IMR-90 (cell line): ENCODE data around the gene PMPCA. TPM values are rescaled to one million over a fixed set of nuclear protein-coding genes. Genes with fewer than 3 reads are reported as not detected.

Experiments
- ATAC-seq: fragments of 200-7000 bp; cut with Tn5 transposase; 2 replicates; pipeline ENCODE4 v1.9.1; 2020; ENCODE audit warnings: low read depth, mild to moderate bottlenecking, moderate library complexity
- BruUV-seq: library from RNA; stranded (reverse); fragments of 400-500 nt; replicated peaks from 2 replicates; lab custom pipeline; 2021; lab: Mats Ljungman, UMichigan
- CTCF ChIA-PET: fragments of 300-600 bp; formaldehyde crosslinking; extraction: SDS; loops from one replicate; lab custom pipeline; 2021; ENCODE audit warnings: antibody characterized with exemption; lab: Yijun Ruan, JAX
- POLR2A ChIA-PET: fragments of 300-600 bp; sonication (Branson Sonifier 250); formaldehyde crosslinking; loops from one replicate; lab custom pipeline; 2022; ENCODE audit warnings: antibody characterized with exemption; ENCODE audit not compliant: unreplicated experiment; lab: Charles Lee
- DNase-seq: peaks from one replicate; pipeline ENCODE4 v3.0.0; 2013
- H2AFZ ChIP-seq: replicated peaks from 2 replicates; pipeline ENCODE3; 2013; ENCODE audit warnings: low read length, mild to moderate bottlenecking; ENCODE audit not compliant: poor library complexity
- H2AK5ac ChIP-seq: 2 replicates; pipeline ENCODE4 v1.6.1; 2013; ENCODE audit warnings: low read depth, low read length, inconsistent platforms
- H2AK9ac ChIP-seq: replicated peaks from 2 replicates; pipeline ENCODE3; 2013; ENCODE audit warnings: mild to moderate bottlenecking, low read depth, low read length, moderate library complexity; ENCODE audit not compliant: poor library complexity
- H2BK120ac ChIP-seq: 2 replicates; pipeline ENCODE4 v1.6.1; 2013; ENCODE audit warnings: low read depth, low read length, inconsistent platforms
- H2BK15ac ChIP-seq: 3 replicates; pipeline ENCODE4 v1.6.1; 2013; ENCODE audit warnings: low read depth, low read length, inconsistent platforms
- H2BK20ac ChIP-seq: 2 replicates; pipeline ENCODE4 v1.6.1; 2013; ENCODE audit warnings: low read depth, mild to moderate bottlenecking, inconsistent platforms, low read length, moderate library complexity
- H2BK5ac ChIP-seq: 2 replicates; pipeline ENCODE4 v1.6.1; 2013; ENCODE audit warnings: mild to moderate bottlenecking, low read depth, low read length, inconsistent platforms; ENCODE audit not compliant: poor library complexity, severe bottlenecking
- H3K14ac ChIP-seq: replicated peaks from 2 replicates; pipeline ENCODE4 v1.6.1; 2013; ENCODE audit warnings: low read depth, low read length, inconsistent platforms
- H3K18ac ChIP-seq: 2 replicates; pipeline ENCODE4 v1.6.1; 2013; ENCODE audit warnings: low read depth, low read length, control low read depth
- H3K23ac ChIP-seq: 2 replicates; pipeline ENCODE4 v1.6.1; 2013; ENCODE audit warnings: low read depth, low read length, inconsistent platforms
- H3K27ac ChIP-seq: 2 replicates; pipeline ENCODE4 v1.5.1; 2013; ENCODE audit warnings: mild to moderate bottlenecking, control low read depth, low read length; ENCODE audit not compliant: insufficient read depth
- H3K27me3 ChIP-seq: 2 replicates; pipeline ENCODE4 v1.6.1; 2013; ENCODE audit warnings: low read length; ENCODE audit not compliant: control insufficient read depth, insufficient read depth
- H3K36me3 ChIP-seq: 2 replicates; pipeline ENCODE4 v1.6.1; 2013; ENCODE audit warnings: low read length, mixed read lengths; ENCODE audit not compliant: control insufficient read depth, insufficient read depth
- H3K4ac ChIP-seq: 2 replicates; pipeline ENCODE4 v1.6.1; 2013; ENCODE audit warnings: low read depth, low read length, inconsistent platforms
- H3K4me1 ChIP-seq: 2 replicates; pipeline ENCODE4 v1.6.1; 2013; ENCODE audit warnings: low read length, mixed read lengths; ENCODE audit not compliant: control insufficient read depth, insufficient read depth
- H3K4me2 ChIP-seq: 2 replicates; pipeline ENCODE4 v1.6.1; 2013; ENCODE audit warnings: low read depth, mild to moderate bottlenecking, control low read depth, low read length, moderate library complexity
- H3K4me3 ChIP-seq: 2 replicates; pipeline ENCODE4 v1.5.1; 2013; ENCODE audit warnings: low read depth, mild to moderate bottlenecking, control low read depth, low read length, moderate library complexity; ENCODE audit not compliant: insufficient read depth
- H3K56ac ChIP-seq: 2 replicates; pipeline ENCODE4 v1.6.1; 2013; ENCODE audit warnings: low read length, inconsistent platforms; ENCODE audit not compliant: insufficient read depth; ENCODE audit errors: extremely low read depth
- H3K79me1 ChIP-seq, 2 experiments: 2 replicates each; pipeline ENCODE4 v1.6.1; 2013; ENCODE audit warnings: low read length in 2 of 2, inconsistent platforms in 1 of 2, low read depth in 1 of 2
- H3K9ac ChIP-seq: 2 replicates; pipeline ENCODE4 v1.6.1; 2013; ENCODE audit warnings: low read depth, low read length, control low read depth
- H3K9me1 ChIP-seq: 2 replicates; pipeline ENCODE4 v1.6.1; 2013; ENCODE audit warnings: low read length, inconsistent platforms; ENCODE audit not compliant: insufficient read depth
- H3K9me3 ChIP-seq: 2 replicates; pipeline ENCODE4 v1.6.1; 2013; ENCODE audit warnings: low read length; ENCODE audit not compliant: control insufficient read depth, insufficient read depth
- H4K20me1 ChIP-seq: 2 replicates; pipeline ENCODE4 v1.6.1; 2013; ENCODE audit warnings: low read length, inconsistent platforms; ENCODE audit not compliant: insufficient read depth
- H4K5ac ChIP-seq: 2 replicates; pipeline ENCODE4 v1.6.1; 2013; ENCODE audit warnings: mild to moderate bottlenecking, low read depth, low read length, control low read depth
- H4K8ac ChIP-seq, 2 experiments: 2 replicates each; pipeline ENCODE4 v1.6.1; 2013; ENCODE audit warnings: low read depth in 2 of 2, low read length in 2 of 2, control low read depth in 1 of 2, inconsistent platforms in 1 of 2
- H4K91ac ChIP-seq: 2 replicates; pipeline ENCODE4 v1.6.1; 2013; ENCODE audit warnings: low read depth, low read length, inconsistent platforms; ENCODE audit not compliant: insufficient read depth
- BHLHE40 ChIP-seq: fragments of 150-350 bp; IDR thresholded peaks from 2 replicates; pipeline ENCODE4 v1.6.1; 2016; ENCODE audit warnings: mild to moderate bottlenecking, low read depth, low read length
- CHD1 ChIP-seq: IDR thresholded peaks from 2 replicates; pipeline ENCODE4 v1.6.1; 2012; ENCODE audit warnings: low read depth, low read length, improper control_type of control experiment
- MXI1 ChIP-seq: IDR thresholded peaks from 2 replicates; pipeline ENCODE4 v1.6.1; 2012; ENCODE audit warnings: low read depth, mild to moderate bottlenecking, low read length, moderate library complexity, borderline replicate concordance
- NFE2L2 ChIP-seq: fragments of 150-350 bp; IDR thresholded peaks from 2 replicates; pipeline ENCODE4 v1.6.1; 2016; ENCODE audit warnings: low read depth, mild to moderate bottlenecking, low read length
- USF2 ChIP-seq: fragments of 150-350 bp; IDR thresholded peaks from 2 replicates; pipeline ENCODE4 v1.6.1; 2017; ENCODE audit warnings: mild to moderate bottlenecking, antibody characterized with exemption, low read length, low read depth
- WGBS, 2 experiments: methylation state at CpG; one replicate each; pipeline versions ENCODE4 v1.1.5 to v1.1.7; 2013; ENCODE audit warnings: missing lambda C conversion rate in 2 of 2; ENCODE audit not compliant: insufficient read length in 1 of 2; ENCODE audit errors: extremely low coverage in 2 of 2; 5-methylcytosine and 5-hydroxymethylcytosine counted together
- dilution Hi-C: fragments of 300-500 bp; cut with HindIII; formaldehyde crosslinking; loops from one replicate; pipeline ENCODE4 v1.14.3; 2018; ENCODE audit warnings: low sequenced_read_pairs; ENCODE audit not compliant: unreplicated experiment
- in situ Hi-C: fragments of 300-500 bp; cut with MboI; formaldehyde crosslinking; loops from 3 replicates; pipeline ENCODE4 v1.14.3; 2019; ENCODE audit warnings: low sequenced_read_pairs, inconsistent platforms, mixed read lengths
- intact Hi-C: fragments of 100-400 bp; cut with micrococcal nuclease; formaldehyde crosslinking; loops from 2 replicates; pipeline ENCODE4 v1.10.0; 2022
- polyA plus RNA-seq, 3 experiments: library from polyadenylated mRNA; depleted of rRNA; stranded (reverse); fragments of >200 nt; gene quantifications; 2 replicates each; pipeline ENCODE4 v1.2.3, GENCODE V29; 2012; ENCODE audit warnings: low replicate concordance in 1 of 3
- total RNA-seq: library from RNA; depleted of rRNA; stranded (reverse); fragments of >200 nt; gene quantifications from 2 replicates; pipeline ENCODE4 v1.2.3, GENCODE V29; 2012

The PMPCA gene
- total and polyA plus RNA-seq, 2 of the 4 experiments (the other 2 are of a cell fraction), result 62.6 to 95.8 TPM

- no peak for TF ChIP-seq NFE2L2
- TF ChIP-seq CHD1, result no peak
- TF ChIP-seq USF2, result no peak
- no peak for TF ChIP-seq MXI1
- no peak for TF ChIP-seq BHLHE40
- dilution Hi-C loops, result no loop called here
- no CpG with 5 or more reads among the region's 6 CpGs for WGBS, 2 experiments
- POLR2A ChIA-PET, result no interaction called here
- Histone ChIP-seq H3K36me3 (peaks cover 52% of the 10 kb centered on the region), H3K14ac (no peak overlapping the region), H3K9ac (no peak overlapping the region), H3K4me2 (no peak overlapping the region), H2AK5ac (no peak overlapping the region), H3K18ac (no peak overlapping the region), H2AK9ac (no peak overlapping the region), H2AFZ (no peak overlapping the region), H4K8ac (no peak overlapping the region), H3K4ac (no peak overlapping the region), H3K4me3 (no peak overlapping the region), H3K9me1 (no peaks in the 10 kb centered on the region), H2BK120ac (no peak overlapping the region), H2BK20ac (no peak overlapping the region), H3K79me1 (peaks cover 20 to 35% of the 10 kb centered on the region in 2 experiments), H3K9me3 (no peaks in the 10 kb centered on the region), H3K4me1 (peaks cover 9% of the 10 kb centered on the region), H4K20me1 (peaks cover 16% of the 10 kb centered on the region), H3K23ac (no peak overlapping the region), H3K27ac (no peak overlapping the region), H2BK5ac (no peak overlapping the region), H3K56ac (no peak overlapping the region), H3K27me3 (no peaks in the 10 kb centered on the region), H2BK15ac (no peak overlapping the region), H4K5ac (no peak overlapping the region), H4K91ac (no peak overlapping the region)
- no TSS peak for BruUV-seq
- DNase-seq, result no peak
- intact Hi-C loops, result no loop called here
- CTCF ChIA-PET, result interaction anchor here (0.6 kb wide), 1 partner anchor 22 kb away, joined by 7 read pairs; no protein-coding TSS in a partner anchor
- in situ Hi-C loops, result no loop called here
- no peak for ATAC-seq
These were observed 12.8 kb upstream of the PMPCA start for GRCh38 chr9:136397643-136398042.
